ENCODE measurements around the gene RAB6B.

Gene RAB6B

GRCh38 chr3:133874761-133875438 is 20.8 kb downstream of the RAB6B start:
- in situ Hi-C loops (cut with HindIII; ENCODE audit: low sequenced_read_pairs): no loop called here
- H3K4me3 ChIP-seq (ENCODE audit: low read depth, low read length): no peak overlapping the region
- DNase-seq (ENCODE audit: low read depth, low spot score): no peak
- TF ChIP-seq CTCF (IDR thresholded peaks at IDR 0.05; ENCODE audit: low read depth, low read length): no peak

GRCh38 chr3:133874344-133874743 is 21.3 kb downstream of the RAB6B start:
- no peak for TF ChIP-seq CTCF (IDR thresholded peaks at IDR 0.05; ENCODE audit: low read depth, low read length)
- DNase-seq (ENCODE audit: low read depth, low spot score): no peak
- no peak overlapping the region for H3K4me3 ChIP-seq (ENCODE audit: low read depth, low read length)
- in situ Hi-C loops (cut with HindIII; ENCODE audit: low sequenced_read_pairs): no loop called here

DNA sequence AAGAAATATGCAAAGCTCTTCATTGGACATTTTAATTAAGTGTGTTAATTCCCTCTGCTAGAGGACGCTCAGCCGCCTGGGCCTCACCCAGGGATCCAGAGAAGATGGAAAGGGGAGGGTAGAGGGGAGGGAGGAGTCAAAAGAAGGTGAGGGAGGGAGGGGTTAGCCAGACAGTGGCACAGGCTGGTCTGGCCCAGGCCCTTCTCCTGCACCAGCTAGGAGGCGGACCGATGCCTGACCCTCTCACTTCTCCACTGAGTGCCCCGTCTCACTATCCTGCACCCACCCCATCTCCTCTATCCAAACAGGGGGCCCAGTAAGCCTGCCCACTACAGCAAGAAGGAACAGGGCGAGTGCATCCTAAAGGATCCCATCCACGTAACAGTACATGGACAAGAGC is 22.9 kb downstream of the RAB6B start:
- no peak for TF ChIP-seq CTCF (IDR thresholded peaks at IDR 0.05; ENCODE audit: low read depth, low read length)
- H3K4me3 ChIP-seq (ENCODE audit: low read depth, low read length): no peak overlapping the region
- in situ Hi-C loops (cut with HindIII; ENCODE audit: low sequenced_read_pairs): no loop called here
- no peak for DNase-seq (ENCODE audit: low read depth, low spot score)

DNA sequence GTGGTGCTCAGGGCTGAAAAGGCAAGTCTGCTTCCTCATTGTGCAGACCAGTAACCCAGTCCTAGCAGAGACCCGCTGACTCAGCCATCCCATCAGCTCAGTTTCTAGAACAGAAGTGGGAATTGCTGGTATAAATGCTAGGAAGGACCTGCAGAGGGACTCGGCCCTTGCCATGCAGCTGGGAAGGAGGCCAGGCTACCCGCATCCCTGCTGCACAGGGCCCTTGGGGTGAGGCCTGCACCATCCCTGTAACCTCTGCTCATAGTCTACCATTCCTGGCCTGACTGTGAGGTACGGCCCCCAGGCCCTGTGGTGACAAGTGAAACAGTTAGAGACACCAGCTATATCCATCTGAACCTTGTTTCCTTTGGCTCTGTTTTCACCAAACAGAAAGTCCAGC is 23.5 kb downstream of the RAB6B start:
- H3K4me3 ChIP-seq (ENCODE audit: low read depth, low read length): no peak overlapping the region
- DNase-seq (ENCODE audit: low read depth, low spot score): no peak
- in situ Hi-C loops (cut with HindIII; ENCODE audit: low sequenced_read_pairs): no loop called here
- TF ChIP-seq CTCF (IDR thresholded peaks at IDR 0.05; ENCODE audit: low read depth, low read length): no peak

DNA sequence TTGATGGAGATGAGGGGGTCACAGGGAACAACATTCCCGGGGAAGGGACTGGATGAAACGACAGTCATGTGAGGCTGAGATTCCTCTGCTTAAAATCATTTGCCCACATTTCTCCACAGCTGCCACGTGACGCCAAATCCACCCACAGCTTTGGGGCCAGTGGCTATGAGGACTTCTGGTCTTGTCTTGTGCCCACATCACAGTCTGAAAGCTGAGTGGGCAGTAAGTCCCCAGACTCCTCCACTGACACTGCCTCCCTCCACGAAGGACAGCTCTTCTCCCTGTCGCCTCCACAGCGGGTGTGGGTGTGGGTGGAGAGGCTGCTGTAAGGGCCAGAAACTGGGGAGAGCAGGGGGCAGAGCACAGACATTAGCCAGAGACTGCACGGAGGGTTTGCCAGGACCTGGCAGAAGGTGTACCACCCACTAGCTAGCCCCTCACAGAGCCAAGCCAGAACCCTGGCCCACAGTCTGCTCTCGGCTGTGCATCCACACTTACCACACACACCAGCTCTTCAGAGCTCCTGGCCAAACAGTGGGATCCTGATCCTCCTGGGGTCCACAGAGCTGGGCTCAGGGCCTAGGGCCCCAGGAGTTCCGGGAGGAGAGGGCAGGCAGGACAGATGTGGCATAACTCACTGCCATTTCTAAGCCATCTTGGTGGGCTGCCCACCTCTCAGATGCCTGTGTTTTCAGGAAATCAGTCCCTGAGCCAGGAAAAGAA is 24.2 kb downstream of the RAB6B start:
- TF ChIP-seq CTCF (IDR thresholded peaks at IDR 0.05; ENCODE audit: low read depth, low read length): no peak
- in situ Hi-C loops (cut with HindIII; ENCODE audit: low sequenced_read_pairs): no loop called here
- H3K4me3 ChIP-seq (ENCODE audit: low read depth, low read length): no peak overlapping the region
- no peak for DNase-seq (ENCODE audit: low read depth, low spot score)

- in situ Hi-C loops (cut with HindIII; ENCODE audit: low sequenced_read_pairs): no loop called here
- no peak for DNase-seq (ENCODE audit: low read depth, low spot score)
- H3K4me3 ChIP-seq (ENCODE audit: low read depth, low read length): no peak overlapping the region
- TF ChIP-seq CTCF (IDR thresholded peaks at IDR 0.05; ENCODE audit: low read depth, low read length): no peak
These were observed 24.9 kb downstream of the RAB6B start for GRCh38 chr3:133870822-133871221.
